Liver (tissue), 9 donors: Measurements from ENCODE around the gene SLC22A3. TPM values are rescaled to one million over a fixed set of nuclear protein-coding genes. Genes with fewer than 3 reads are reported as not detected.

Experiments used
- DNase-seq: peaks from one replicate; pipeline ENCODE4 v3.0.0-alpha.2; 2017; ENCODE audit warnings: low spot score
- H3K27ac ChIP-seq, 2 donors: one replicate each; pipeline ENCODE4 v1.7.0; 2013; ENCODE audit warnings: inconsistent platforms in 2 of 2, low read length in 2 of 2, control low read depth in 1 of 2, low read depth in 1 of 2, mild to moderate bottlenecking in 1 of 2
- H3K27me3 ChIP-seq, 4 donors: one replicate each; pipeline versions ENCODE4 v1.6.1 to v1.7.0; 2013; ENCODE audit warnings: low read length in 3 of 4, inconsistent platforms in 1 of 4, mild to moderate bottlenecking in 1 of 4, moderate library complexity in 1 of 4; ENCODE audit not compliant: control insufficient read depth in 4 of 4, insufficient read depth in 4 of 4
- H3K36me3 ChIP-seq, 4 donors: one replicate each; pipeline versions ENCODE4 v1.6.1 to v1.7.0; 2013; ENCODE audit warnings: low read length in 3 of 4, mild to moderate bottlenecking in 3 of 4, low read depth in 1 of 4, moderate library complexity in 1 of 4; ENCODE audit not compliant: control insufficient read depth in 4 of 4, insufficient read depth in 3 of 4
- H3K4me1 ChIP-seq, 4 donors: one replicate each; pipeline versions ENCODE4 v1.6.1 to v1.7.0; 2013; ENCODE audit warnings: low read length in 3 of 4, mild to moderate bottlenecking in 3 of 4, moderate library complexity in 1 of 4; ENCODE audit not compliant: control insufficient read depth in 4 of 4, insufficient read depth in 4 of 4
- H3K4me3 ChIP-seq, 3 donors: one replicate each; pipeline versions ENCODE4 v1.6.1 to v1.7.0; 2013; ENCODE audit warnings: low read length in 3 of 3, control low read depth in 1 of 3, low read depth in 1 of 3, mild to moderate bottlenecking in 1 of 3
- H3K9ac ChIP-seq, 2 donors: one replicate each; pipeline ENCODE4 v1.7.0; 2013; ENCODE audit warnings: low read length in 2 of 2, mild to moderate bottlenecking in 2 of 2, moderate library complexity in 2 of 2, control low read depth in 1 of 2, low read depth in 1 of 2
- H3K9me3 ChIP-seq, 4 donors: one replicate each; pipeline versions ENCODE4 v1.6.1 to v1.7.0; 2013; ENCODE audit warnings: low read length in 3 of 4; ENCODE audit not compliant: control insufficient read depth in 4 of 4
- EGR1 ChIP-seq, 2 donors: IDR thresholded peaks; 2 replicates each; pipeline ENCODE4 v1.6.1; 2016 to 2018; ENCODE audit warnings: antibody characterized with exemption in 2 of 2, low read depth in 2 of 2
- FOXA1 ChIP-seq: IDR thresholded peaks from 2 replicates; pipeline ENCODE4 v1.6.1; 2016; ENCODE audit warnings: antibody characterized with exemption
- FOXA2 ChIP-seq: IDR thresholded peaks from 2 replicates; pipeline ENCODE4 v1.6.1; 2016; ENCODE audit warnings: antibody characterized with exemption
- GABPA ChIP-seq, 2 donors: IDR thresholded peaks in 1 of 2; conservative IDR thresholded peaks in 1 of 2; 2 replicates each; pipeline ENCODE4 v1.6.1; 2016; ENCODE audit warnings: antibody characterized with exemption in 2 of 2, mild to moderate bottlenecking in 1 of 2, moderate library complexity in 1 of 2
- HNF4A ChIP-seq, 2 donors: conservative IDR thresholded peaks; 2 replicates each; pipeline ENCODE4 v1.6.1; 2016; ENCODE audit warnings: antibody characterized with exemption in 2 of 2, mild to moderate bottlenecking in 2 of 2
- HNF4G ChIP-seq: IDR thresholded peaks from 2 replicates; pipeline ENCODE4 v1.6.1; 2016; ENCODE audit warnings: antibody characterized with exemption
- JUND ChIP-seq, 2 donors: IDR thresholded peaks; 2 replicates each; pipeline ENCODE4 v1.6.1; 2016; ENCODE audit warnings: antibody characterized with exemption in 2 of 2
- NR2F2 ChIP-seq: IDR thresholded peaks from 2 replicates; pipeline ENCODE4 v1.6.1; 2016; ENCODE audit warnings: antibody characterized with exemption
- RAD21 ChIP-seq, 2 donors: IDR thresholded peaks; 2 replicates each; pipeline ENCODE4 v1.6.1; 2016; ENCODE audit warnings: antibody characterized with exemption in 2 of 2, mild to moderate bottlenecking in 2 of 2
- RXRA ChIP-seq, 2 donors: IDR thresholded peaks; 2 replicates each; pipeline ENCODE4 v1.6.1; 2017 to 2018; ENCODE audit warnings: antibody characterized with exemption in 2 of 2, mild to moderate bottlenecking in 1 of 2
- SP1 ChIP-seq: IDR thresholded peaks from 2 replicates; pipeline ENCODE4 v1.6.1; 2018; ENCODE audit warnings: antibody characterized with exemption, mild to moderate bottlenecking
- TAF1 ChIP-seq: conservative IDR thresholded peaks from 2 replicates; pipeline ENCODE4 v1.6.1; 2016; ENCODE audit warnings: antibody characterized with exemption, mild to moderate bottlenecking
- YY1 ChIP-seq: IDR thresholded peaks from 2 replicates; pipeline ENCODE4 v1.6.1; 2016; ENCODE audit warnings: antibody characterized with exemption, mild to moderate bottlenecking
- WGBS: extraction: QIAGEN DNeasy Blood & Tissue Kit; methylation state at CpG from one replicate; pipeline ENCODE4 v1.1.7; 2013; 5-methylcytosine and 5-hydroxymethylcytosine counted together
- polyA plus RNA-seq, 2 donors: library from polyadenylated mRNA; stranded (reverse) in 1 of 2; unstranded in 1 of 2; fragments of 200-250 nt in 1 of 2; fragments of >200 nt in 1 of 2; fragmentation: Nextera tagmentation in 1 of 2; extraction: Ambion mirVana in 1 of 2; gene quantifications; one replicate each; pipeline versions ENCODE4 v1.2.1 to v1.2.3, GENCODE V29; 2013 to 2015
- total RNA-seq, 2 donors: library from RNA; depleted of rRNA; stranded (reverse); fragments of >200 nt; gene quantifications; one replicate each; pipeline ENCODE4 v1.2.3, GENCODE V29; 2014
- TF ChIP-seq, protein P1 (sequence below): IDR thresholded peaks from 2 replicates; pipeline ENCODE4 v1.6.1; 2016; ENCODE audit warnings: antibody characterized with exemption
- TF ChIP-seq, protein P2 (sequence below): IDR thresholded peaks from 2 replicates; pipeline ENCODE4 v1.6.1; 2016; ENCODE audit warnings: antibody characterized with exemption
- TF ChIP-seq, protein P3 (sequence below): IDR thresholded peaks from 2 replicates; pipeline ENCODE4 v1.6.1; 2016; ENCODE audit warnings: antibody characterized with exemption
- TF ChIP-seq, protein P4 (sequence below): fragments of 150-350 bp; IDR thresholded peaks from 2 replicates; pipeline ENCODE4 v1.5.1; 2017; ENCODE audit warnings: improper control_type of control experiment, low read depth, low read length; ENCODE audit not compliant: missing input control
- TF ChIP-seq, protein P5 (sequence below): IDR thresholded peaks from 2 replicates; pipeline ENCODE4 v1.6.1; 2016; ENCODE audit warnings: antibody characterized with exemption, mild to moderate bottlenecking
- donor health status: healthy.
- donor health status: healthy.
- donor health status: healthy.
- donor health status: healthy.
- donor health status: healthy.

SLC22A3 gene
- total and polyA plus RNA-seq, 4 donors = 7.6 to 40.9 (median 19.4) TPM

DNA sequence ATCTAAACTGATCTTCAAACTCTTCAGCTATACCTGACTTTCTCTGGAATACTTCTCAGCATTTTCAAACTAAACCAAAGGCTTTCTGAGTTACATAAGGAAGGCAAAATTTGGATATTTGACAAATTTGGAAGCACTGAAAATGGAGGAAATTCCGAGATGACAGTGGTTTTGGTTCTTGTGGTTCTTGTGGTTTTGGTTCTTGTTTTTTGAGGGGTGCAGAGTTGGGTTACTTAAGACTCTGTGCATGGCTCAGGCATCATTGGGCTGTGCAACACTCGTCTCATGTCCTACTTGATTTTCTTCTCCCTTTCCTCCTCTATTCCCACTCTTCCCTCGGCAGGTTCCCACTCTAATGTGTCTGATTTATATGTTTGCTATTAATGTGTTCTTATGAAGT lies 78.0 kb downstream of the SLC22A3 start:
- no peak overlapping the region for H3K4me3 ChIP-seq
- H3K27ac ChIP-seq = no peak overlapping the region
- 79% methylated on average over 3 of the region's 3 CpGs for WGBS
- H3K9me3 ChIP-seq = no peaks in the 10 kb centered on the region
- H3K4me1 ChIP-seq = peaks cover 7 to 18% (median 16%) of the 10 kb centered on the region in 4 donors
- TF ChIP-seq RXRA (IDR thresholded peaks at IDR 0.05) = no peak
- TF ChIP-seq EGR1 (IDR thresholded peaks at IDR 0.05; ENCODE audit: low read depth in 2 of 2) = no peak
- TF ChIP-seq, protein P1, sequence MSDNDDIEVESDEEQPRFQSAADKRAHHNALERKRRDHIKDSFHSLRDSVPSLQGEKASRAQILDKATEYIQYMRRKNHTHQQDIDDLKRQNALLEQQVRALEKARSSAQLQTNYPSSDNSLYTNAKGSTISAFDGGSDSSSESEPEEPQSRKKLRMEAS = no peak
- TF ChIP-seq, protein P2, sequence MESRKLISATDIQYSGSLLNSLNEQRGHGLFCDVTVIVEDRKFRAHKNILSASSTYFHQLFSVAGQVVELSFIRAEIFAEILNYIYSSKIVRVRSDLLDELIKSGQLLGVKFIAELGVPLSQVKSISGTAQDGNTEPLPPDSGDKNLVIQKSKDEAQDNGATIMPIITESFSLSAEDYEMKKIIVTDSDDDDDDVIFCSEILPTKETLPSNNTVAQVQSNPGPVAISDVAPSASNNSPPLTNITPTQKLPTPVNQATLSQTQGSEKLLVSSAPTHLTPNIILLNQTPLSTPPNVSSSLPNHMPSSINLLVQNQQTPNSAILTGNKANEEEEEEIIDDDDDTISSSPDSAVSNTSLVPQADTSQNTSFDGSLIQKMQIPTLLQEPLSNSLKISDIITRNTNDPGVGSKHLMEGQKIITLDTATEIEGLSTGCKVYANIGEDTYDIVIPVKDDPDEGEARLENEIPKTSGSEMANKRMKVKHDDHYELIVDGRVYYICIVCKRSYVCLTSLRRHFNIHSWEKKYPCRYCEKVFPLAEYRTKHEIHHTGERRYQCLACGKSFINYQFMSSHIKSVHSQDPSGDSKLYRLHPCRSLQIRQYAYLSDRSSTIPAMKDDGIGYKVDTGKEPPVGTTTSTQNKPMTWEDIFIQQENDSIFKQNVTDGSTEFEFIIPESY = no peak
- TF ChIP-seq, protein P3, sequence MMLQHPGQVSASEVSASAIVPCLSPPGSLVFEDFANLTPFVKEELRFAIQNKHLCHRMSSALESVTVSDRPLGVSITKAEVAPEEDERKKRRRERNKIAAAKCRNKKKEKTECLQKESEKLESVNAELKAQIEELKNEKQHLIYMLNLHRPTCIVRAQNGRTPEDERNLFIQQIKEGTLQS = no peak
- TF ChIP-seq JUND (IDR thresholded peaks at IDR 0.05) = no peak
- TF ChIP-seq YY1 = no peak
- H3K27me3 ChIP-seq = no peaks in the 10 kb centered on the region
- no peak for DNase-seq
- H3K36me3 ChIP-seq = peaks cover 0 to 5% (median under 1%) of the 10 kb centered on the region in 4 donors
- no peak overlapping the region for H3K9ac ChIP-seq

DNA sequence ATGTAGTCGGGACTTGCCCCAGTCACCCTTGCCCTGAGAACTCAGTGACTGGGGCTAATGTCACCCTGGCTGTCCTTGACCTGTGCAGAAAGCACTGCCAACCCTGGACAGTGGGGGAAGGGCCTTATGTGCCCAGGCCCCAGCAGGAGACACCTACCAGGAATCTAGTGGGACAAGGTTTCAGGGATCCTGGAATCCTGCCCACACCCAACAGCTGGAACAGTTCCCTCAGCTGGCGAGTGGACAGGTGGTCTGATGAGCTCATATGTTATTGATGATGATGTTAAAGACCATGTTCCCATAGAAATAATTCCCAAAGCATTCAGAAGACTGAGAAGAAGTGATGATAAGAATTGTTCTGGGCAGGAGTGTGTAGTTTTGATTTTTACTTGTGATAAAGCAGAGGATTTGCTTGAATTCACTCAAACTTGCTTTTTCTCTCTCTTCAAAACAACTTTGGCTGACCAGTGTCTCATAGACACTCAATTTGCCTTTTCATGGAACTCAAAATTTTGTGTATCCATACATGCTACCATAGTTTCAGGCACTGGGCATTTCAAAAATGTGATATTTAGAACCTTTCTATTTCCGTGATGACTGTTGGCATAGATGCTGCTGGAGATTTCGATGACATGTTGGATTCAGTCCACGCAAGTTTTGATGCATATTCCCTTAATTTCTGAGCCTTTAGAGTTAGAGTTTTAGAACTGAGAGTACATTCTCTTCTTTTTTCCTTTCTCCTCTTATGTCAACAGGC lies 79.3 kb downstream of the SLC22A3 start:
- WGBS = 38% methylated on average over 5 of the region's 5 CpGs
- peak overlapping the region in 1 of 2 donors; percentile 44 for H3K9ac ChIP-seq
- no peaks in the 10 kb centered on the region for H3K27me3 ChIP-seq
- peak overlapping the region; percentile 67 to 75 for H3K27ac ChIP-seq
- H3K4me1 ChIP-seq = peaks cover 7 to 18% (median 16%) of the 10 kb centered on the region in 4 donors
- no peak overlapping the region for H3K4me3 ChIP-seq
- H3K9me3 ChIP-seq = no peaks in the 10 kb centered on the region
- no peaks in the 10 kb centered on the region for H3K36me3 ChIP-seq
- TF ChIP-seq, protein P2 = no peak
- TF ChIP-seq FOXA1 = peak; percentile 58
- TF ChIP-seq EGR1 (IDR thresholded peaks at IDR 0.05; ENCODE audit: low read depth in 2 of 2) = peak in 1 of 2 donors; percentile 19
- no peak for TF ChIP-seq GABPA (IDR thresholded peaks at IDR 0.05 in 1 of 2, conservative IDR thresholded peaks at IDR 0.05 in 1 of 2)
- TF ChIP-seq NR2F2 = peak; percentile 95
- no peak for TF ChIP-seq TAF1
- TF ChIP-seq, protein P4, sequence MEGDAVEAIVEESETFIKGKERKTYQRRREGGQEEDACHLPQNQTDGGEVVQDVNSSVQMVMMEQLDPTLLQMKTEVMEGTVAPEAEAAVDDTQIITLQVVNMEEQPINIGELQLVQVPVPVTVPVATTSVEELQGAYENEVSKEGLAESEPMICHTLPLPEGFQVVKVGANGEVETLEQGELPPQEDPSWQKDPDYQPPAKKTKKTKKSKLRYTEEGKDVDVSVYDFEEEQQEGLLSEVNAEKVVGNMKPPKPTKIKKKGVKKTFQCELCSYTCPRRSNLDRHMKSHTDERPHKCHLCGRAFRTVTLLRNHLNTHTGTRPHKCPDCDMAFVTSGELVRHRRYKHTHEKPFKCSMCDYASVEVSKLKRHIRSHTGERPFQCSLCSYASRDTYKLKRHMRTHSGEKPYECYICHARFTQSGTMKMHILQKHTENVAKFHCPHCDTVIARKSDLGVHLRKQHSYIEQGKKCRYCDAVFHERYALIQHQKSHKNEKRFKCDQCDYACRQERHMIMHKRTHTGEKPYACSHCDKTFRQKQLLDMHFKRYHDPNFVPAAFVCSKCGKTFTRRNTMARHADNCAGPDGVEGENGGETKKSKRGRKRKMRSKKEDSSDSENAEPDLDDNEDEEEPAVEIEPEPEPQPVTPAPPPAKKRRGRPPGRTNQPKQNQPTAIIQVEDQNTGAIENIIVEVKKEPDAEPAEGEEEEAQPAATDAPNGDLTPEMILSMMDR = no peak
- TF ChIP-seq, protein P5, sequence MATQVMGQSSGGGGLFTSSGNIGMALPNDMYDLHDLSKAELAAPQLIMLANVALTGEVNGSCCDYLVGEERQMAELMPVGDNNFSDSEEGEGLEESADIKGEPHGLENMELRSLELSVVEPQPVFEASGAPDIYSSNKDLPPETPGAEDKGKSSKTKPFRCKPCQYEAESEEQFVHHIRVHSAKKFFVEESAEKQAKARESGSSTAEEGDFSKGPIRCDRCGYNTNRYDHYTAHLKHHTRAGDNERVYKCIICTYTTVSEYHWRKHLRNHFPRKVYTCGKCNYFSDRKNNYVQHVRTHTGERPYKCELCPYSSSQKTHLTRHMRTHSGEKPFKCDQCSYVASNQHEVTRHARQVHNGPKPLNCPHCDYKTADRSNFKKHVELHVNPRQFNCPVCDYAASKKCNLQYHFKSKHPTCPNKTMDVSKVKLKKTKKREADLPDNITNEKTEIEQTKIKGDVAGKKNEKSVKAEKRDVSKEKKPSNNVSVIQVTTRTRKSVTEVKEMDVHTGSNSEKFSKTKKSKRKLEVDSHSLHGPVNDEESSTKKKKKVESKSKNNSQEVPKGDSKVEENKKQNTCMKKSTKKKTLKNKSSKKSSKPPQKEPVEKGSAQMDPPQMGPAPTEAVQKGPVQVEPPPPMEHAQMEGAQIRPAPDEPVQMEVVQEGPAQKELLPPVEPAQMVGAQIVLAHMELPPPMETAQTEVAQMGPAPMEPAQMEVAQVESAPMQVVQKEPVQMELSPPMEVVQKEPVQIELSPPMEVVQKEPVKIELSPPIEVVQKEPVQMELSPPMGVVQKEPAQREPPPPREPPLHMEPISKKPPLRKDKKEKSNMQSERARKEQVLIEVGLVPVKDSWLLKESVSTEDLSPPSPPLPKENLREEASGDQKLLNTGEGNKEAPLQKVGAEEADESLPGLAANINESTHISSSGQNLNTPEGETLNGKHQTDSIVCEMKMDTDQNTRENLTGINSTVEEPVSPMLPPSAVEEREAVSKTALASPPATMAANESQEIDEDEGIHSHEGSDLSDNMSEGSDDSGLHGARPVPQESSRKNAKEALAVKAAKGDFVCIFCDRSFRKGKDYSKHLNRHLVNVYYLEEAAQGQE = peak; percentile 41
- TF ChIP-seq, protein P1 = peak; percentile 46
- peak; percentile 86 to 88 for TF ChIP-seq HNF4A (conservative IDR thresholded peaks at IDR 0.05)
- TF ChIP-seq HNF4G = peak; percentile 70
- no peak for TF ChIP-seq FOXA2
- TF ChIP-seq, protein P3 = no peak
- peak; percentile 91 for TF ChIP-seq SP1
- TF ChIP-seq YY1 = peak; percentile 29
- peak; percentile 96 to 97 for TF ChIP-seq RXRA (IDR thresholded peaks at IDR 0.05)
- TF ChIP-seq JUND (IDR thresholded peaks at IDR 0.05) = peak; percentile 27 to 42
- TF ChIP-seq RAD21 (IDR thresholded peaks at IDR 0.05) = peak; percentile 26 to 52
- DNase-seq = no peak
